ENCODE data around the gene C7orf57.
"Not testable (repeated sequence)": the region's sequence is repeated elsewhere in the genome, so short reads cannot be mapped to it uniquely, and the experiment has no call there.

Gene C7orf57

DNA sequence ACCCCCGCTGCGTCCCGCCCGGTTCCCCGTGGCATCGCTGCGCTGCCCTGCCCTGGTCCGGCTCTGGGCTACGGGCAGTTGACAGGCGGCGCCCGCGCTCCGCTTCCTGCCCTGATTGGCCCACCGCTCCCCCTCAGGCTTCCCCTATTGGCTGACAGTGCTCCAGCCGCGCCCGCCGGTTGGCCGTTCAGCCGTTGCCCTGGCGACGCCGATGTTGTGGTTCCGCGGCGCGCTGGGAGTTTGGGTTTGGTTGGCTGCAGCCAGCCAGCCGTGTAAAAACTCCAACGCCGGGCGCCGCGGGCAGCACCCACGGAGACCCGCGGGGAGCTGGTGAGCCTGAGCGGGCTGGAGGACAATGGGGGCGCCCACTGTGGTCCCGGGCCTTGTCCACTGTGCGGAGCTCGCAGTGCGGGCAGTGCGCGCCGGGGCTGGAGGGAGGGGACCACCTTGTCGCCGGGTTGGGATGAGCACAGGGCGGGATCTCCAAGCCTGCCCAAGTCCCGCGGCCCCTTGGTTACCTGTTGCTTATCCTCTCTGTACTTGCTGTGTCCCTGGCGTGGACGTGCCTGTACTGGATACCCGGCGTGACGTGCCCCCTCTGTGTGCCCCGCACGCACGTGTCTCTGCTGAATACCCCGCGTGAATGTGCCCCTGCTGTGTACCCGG lies at the start of gene C7orf57:
Gene C7orf57, plus strand, starts transcription at position 243 of the 666 bp plus-strand sequence. CDS start 766 bp downstream, outside the sequence.
- DNase-seq, result peak; percentile 69

DNA sequence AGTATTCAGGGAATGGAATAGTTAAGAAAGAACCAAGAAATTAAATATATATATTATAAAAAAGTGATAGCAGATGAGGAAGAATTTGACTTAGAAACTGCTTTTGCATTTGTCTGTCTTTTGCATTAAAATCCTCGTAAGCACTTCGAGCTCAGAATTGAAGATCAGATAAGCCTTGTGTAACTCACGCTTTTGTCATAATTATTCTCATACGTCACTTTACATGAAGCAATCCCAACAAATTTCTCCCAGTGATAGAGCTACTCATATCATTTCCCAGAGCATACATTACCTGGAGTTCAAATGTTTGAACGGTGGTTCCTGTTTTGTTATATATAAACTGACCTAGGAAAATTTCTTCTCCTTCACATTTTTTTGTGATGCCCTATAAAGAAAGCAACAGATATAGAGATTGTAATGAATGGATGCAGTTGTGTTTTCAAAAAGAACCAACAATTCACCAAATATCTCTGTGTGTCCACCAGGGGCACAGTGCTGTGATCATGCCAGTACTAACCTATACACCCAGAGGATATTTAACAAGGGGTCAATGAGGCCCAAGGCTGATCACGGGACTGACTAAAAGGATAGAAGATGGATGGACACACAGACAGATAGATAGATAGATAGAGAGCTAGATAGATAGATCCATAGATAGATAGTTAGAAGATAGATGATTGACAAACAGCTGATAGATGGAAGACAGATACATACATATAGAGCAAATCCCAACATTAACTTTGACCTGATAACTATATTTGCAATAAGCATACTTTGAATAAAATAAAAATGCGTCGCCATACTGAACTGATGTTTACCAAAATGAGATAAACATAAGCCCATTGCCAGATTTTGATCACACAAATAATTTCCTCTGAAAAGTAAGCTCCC lies 46.6 kb upstream of the C7orf57 start:
- DNase-seq, result no peak

DNA sequence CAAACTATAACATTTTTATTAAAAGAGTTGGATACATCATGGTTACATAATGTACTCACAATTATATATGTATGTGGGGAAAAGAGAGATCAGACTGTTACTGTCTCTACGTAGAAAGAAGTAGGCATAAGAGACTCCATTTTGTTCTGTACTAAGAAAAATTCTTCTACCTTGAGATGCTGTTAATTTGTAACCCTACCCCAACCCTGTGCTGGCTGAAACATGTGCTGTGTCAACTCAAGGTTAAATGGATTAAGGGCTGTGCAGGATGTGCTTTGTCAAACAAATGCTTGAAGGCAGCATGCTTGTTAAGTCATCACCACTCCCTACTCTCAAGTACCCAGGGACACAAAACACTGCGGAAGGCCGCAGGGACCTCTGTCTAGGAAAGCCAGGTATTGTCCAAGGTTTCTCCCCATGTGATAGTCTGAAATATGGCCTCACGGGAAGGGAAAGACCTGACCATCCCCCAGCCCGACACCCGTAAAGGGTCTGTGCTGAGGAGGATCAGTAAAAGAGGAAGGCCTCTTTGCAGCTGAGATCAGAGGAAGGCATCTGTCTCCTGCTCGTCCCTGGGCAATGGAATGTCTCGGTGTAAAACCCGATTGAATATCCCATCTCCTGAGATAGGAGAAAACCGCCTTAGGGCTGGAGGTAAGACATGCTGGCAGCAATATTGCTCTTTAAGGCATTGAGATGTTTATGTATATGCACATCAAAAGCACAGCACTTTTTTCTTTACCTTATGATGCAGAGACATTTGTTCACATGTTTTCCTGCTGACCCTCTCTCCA lies 45.5 kb upstream of the C7orf57 start:
- not testable (repeated sequence) for DNase-seq

DNA sequence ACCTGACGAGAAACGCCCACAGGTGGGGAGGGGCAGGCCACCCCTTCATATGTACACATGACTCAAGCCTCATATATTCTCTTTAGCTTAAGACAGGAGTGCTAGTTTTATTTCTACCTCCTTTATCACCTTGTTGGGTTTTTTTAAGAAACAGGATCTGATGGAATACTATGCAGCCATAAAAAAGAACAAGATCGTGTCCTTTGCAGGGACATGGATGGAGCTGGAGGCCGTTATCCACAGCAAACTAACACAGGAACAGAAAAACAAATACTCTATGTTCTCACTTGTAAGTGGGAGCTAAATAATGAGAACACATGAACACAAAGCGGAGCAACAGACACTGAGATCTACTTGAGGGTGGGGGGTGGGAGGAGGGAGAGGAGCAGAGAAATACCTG lies 44.8 kb upstream of the C7orf57 start:
- DNase-seq, result no peak

DNA sequence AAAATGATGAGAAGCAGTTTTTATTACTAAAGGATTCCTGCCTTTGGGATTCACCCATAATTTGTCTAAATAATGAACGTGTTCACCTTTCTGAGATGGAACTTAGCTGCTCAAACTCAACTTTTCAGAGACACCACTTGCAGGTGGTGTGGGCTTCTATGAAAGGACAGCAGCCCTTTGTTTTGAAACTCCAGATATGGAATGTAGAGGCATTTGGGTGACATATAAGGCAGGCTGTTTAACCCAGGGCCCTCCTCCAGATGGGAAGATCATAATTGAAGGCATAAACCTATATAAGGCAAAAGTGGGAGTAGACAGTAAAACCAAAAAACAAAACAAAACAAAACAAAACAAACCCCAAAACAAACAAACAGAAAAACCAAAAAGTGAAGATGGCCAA lies 44.1 kb upstream of the C7orf57 start:
- DNase-seq, result no peak

DNA sequence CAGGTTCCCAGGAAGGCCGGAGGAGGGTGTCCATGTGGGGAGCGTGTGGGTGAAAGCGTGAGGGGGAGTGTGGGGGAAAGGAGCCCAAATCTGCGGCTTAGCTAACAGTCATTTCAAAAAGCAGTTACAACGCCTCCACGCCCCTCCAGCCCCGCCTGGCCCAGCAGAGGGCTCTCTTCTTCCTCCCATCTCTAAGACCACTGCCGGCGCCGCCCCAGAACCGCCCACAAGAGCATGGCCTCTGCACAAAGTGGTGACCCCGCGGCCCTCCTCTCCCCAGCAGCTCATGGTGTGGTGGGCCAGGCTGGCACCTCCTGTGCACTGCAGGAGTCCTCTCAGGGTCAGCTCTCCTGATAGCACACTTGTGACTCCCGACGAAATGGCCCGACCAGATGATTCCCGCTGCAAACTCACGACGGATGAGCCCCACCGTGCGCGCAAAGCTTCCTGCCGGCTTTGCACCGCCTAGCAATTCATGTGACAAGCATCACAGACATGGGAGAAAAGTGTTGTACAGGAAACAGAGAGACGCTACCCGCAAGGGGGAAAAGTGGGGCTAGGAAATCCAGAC lies 43.5 kb upstream of the C7orf57 start:
- peak; percentile 35 for DNase-seq

DNA sequence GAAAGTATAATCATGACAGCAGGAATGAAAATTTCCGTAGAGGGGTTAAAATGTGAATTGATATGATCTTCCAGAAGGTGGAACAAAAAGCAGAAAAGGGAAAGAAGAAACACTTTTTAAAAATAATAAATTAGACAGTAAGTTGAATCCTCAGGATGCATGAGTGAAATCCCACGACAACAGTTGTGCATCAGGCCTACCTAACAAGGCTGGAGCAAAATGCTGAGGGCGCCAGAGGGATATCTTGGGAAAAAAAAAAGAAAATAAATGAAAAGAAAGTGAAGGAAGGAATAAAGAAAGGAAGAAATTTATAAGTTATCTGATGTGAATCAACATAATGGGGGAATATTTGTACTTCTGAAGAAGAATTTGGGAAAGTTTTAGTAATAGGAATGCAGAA lies 42.9 kb upstream of the C7orf57 start:
- DNase-seq, result no peak

DNA sequence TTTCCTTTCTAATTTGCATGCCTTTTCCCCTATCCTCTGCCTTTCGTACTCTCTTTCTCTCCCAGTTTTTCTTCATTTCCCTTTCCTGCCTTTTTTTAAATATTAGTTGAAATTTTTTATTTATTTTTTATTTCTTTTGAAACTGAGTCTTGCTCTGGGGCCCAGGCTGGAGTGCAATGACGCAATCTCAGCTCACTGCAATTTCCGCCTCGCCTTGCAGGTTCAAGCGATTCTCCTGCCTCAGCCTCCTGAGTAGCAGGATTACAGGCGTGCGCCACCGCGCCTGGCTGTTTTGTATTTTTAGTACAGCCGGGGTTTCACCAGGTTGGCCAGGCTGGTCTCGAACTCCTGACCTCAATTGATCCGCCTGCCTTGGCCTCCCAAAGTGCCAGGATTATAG lies 35.9 kb upstream of the C7orf57 start:
- no peak for DNase-seq

DNA sequence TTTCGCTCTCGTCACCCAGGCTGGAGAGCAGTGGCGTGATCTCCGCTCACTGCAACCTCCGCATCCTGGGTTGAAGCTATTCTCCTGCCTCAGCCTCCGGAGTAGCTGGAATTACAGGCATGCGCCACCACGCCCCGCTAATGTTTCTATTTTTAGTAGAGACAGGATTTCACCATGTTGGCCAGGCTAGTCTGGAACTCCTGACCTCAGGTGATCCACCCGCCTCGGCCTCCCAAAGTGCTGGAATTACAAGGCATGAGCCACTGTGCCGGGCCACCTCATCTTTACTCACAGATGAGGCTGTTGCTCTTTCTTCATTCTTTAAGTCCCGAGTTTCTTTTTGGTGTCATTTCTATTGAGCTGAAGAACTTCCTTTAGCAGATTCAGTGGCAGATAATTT lies 35.2 kb upstream of the C7orf57 start:
- not testable (repeated sequence) for DNase-seq

DNA sequence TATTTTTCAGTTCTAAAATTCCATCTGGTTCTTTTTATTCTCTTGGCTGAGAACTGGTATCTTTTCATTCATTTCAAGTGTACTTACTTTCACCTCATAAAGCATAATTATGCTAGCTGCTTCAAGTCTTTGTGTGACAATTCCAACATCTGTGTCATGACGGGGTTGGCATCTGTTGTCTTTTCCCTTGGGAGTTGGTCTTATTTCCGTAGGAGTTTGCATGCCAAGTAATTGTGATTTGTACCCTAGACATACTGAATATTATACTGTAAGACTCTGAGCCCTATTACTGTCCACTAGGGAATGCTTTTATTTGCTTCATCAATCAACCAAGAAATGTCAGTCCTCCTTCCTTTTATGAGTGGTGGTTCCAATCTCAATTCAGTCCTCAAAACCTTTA lies 31.3 kb upstream of the C7orf57 start:
- DNase-seq, result no peak

DNA sequence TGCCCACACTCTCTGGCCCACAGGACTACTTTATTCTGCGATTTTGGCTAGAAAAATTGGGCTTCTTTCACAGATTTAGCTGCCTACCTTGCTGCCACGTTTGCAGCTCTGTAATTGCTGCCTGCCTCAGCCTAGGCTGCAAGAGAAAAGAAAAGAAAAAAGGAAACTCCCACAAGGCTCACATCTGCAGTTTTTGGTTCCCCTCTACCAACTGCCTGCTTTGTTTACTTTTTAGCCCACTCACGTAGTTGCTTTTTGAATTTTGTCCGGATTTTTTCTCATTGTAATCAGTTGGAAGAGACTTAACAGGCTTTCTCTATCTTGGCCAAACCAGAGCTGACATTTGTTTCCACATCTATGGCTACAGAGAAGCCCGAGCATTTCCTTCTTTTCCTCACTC lies 30.7 kb upstream of the C7orf57 start:
- no peak for DNase-seq

DNA sequence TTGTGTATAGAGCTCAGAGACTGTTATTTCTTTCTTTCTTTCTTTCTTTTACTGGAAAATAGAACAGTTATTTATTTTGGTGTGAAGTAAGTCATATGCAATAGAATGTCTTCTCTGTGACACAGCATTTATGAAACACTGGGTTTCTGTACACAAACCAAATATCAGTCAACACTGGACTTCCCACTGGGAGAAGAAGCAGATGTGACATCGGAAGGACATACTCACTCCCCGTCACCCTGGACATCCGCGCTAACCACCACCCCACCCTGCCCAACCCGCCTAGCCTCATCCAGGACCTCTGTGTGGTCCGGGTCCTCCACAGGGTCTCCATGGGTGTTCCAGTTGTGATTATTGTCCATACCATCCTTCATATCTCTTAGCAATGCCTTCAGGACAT lies 28.5 kb upstream of the C7orf57 start:
- DNase-seq, result no peak

DNA sequence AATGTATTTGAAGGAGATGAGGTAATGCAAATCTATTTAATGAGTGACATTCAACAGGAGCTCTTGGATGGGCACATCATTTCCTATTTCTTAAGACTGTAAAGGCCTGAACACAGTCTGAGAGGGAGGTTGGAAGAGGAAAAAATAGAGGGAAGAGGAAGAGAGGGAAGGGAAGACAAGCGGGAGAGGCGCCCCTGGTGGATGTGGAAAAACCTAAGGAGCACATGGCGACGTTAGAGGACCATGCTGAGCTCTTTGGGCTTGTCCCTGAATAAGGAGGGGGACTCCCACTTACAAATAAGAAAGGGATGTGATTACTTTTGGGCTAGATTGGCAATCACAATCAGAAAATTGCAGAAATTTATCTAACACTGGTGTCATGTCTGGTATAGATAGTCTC lies 26.1 kb upstream of the C7orf57 start:
- no peak for DNase-seq

DNA sequence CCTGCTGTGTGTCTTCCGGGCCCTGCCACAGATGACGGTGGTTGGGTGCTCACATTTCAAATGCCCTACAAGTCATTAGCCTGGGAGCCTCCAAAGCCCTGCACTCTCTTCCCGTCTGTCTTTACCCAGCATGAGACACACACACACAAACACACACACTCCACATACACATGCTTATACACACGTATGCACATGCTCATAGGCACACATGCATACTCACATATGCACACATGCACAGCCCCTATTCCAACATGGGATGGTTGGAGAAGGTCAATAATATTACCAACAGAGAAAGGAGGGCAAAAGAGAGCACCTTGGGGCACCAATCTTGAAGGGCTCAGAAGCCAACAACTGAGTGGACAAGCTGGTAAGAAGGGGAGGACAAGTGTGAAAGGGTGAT lies 25.4 kb upstream of the C7orf57 start:
- no peak for DNase-seq

DNA sequence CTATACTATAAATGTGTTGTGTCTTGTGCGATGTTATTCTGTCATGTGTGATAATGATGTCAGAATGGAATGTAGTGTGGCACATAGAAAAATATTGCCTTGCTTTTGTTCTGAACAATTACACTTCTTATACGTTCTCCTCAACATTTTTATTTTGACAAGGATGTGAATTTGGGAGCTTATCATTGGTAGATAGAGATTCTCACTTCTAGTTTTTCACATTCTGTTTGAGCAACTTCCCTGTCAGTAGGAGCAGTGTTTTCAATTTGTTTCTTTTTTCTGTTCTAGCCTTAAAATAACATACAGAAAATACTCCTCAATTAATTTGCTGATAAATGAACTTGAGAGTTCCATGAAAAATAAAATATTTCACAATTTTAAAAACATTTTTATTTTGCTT lies 24.0 kb upstream of the C7orf57 start:
- DNase-seq, result no peak

DNA sequence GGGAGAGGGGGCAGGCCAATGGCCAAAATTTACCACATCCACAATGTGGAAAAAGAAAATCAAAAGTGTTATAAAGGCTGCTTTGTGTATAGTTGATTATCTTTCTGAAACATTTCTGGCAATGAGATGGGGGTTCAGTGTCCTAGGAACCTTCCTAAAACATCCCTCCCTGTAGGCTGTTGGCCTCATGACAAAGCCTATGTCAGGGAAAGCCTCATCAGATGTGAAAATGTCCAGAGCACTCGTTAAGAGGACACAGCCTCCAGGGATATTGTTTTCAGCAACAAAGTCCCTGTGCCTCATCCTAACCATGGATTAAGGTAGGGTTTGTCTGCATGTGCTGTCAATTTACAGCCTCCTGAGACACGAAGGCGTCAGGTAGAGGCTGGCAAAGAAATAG lies 23.4 kb upstream of the C7orf57 start:
- DNase-seq, result no peak

DNA sequence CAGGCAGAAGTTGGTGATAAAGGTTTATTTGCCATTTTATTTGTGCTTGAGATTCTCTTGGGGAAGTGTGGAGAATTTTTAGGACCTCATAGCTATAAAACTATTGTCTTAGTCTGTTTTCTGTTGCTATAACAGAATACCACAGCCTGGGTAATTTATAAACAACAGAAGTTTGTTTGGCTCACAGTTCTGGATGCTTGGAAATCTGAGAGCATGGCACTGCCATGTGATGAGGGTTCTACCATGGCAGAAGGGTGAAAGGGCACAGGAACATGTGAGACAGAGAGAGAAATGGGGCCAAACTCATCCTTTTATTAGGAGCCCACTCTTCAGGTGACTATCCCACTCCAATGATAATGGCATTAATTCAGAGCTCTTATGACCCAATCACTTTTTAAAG lies 18.7 kb upstream of the C7orf57 start:
- no peak for DNase-seq

DNA sequence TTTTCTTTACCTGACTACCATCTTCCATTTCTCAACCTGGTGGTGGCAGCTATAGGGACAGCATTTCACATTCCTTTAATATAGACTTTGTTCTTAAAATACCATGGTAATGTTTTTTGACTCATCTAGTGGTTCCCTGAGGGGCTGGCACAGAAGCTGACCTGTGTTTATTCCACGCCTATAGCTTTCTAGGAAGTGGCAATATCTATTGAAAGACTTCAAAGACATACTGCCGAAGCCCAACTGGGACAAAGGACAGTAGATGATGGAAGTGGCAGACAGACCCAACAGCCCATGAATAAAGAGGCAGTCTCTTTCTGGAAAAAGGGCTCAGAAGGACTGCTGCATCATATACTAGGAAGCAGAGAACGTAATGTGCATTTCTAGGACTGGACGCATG lies 17.7 kb upstream of the C7orf57 start:
- DNase-seq, result no peak

DNA sequence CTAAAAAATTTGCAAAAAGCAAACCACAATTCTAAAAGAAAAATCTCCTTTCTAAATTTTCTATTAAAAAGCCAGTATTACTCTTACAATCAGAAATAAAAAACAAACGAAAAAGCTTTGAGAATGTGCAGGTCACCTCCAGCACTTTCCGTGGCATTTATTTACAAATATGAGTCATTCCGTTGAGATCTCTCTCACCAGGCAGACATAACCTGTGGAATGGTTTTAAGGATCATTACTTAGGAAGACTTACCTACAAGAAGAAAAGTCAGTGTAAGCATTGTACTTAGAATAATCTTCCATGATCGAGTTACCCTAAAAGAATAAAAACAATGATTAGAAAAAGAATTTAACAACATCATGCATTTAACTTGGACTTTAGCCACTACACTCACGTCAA lies 9.7 kb upstream of the C7orf57 start:
- DNase-seq, result no peak

DNA sequence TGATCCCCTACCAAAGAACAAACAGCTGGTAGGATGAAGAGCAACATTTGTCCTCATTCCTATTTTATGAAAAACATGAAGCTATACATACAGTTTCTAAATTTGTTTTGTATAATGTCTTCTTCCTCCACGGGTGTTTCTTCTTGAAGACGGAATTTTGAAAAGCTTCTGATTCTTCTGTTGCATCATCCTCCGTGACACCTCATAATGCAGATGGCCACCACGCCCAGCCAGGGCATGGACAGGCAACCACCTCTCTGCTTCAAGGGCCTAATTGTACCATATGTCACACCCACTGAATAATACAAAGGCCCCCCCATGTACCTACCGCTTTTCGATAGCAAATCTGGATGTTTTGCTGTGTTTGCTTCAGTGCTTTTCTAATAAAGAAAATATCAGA lies 6.4 kb upstream of the C7orf57 start, which contains the start of gene SUN3:
Gene SUN3, minus strand, starts transcription at position 170 of the 400 bp plus-strand sequence. Its CDS starts 169 bp downstream, at position 1.
- no peak for DNase-seq

DNA sequence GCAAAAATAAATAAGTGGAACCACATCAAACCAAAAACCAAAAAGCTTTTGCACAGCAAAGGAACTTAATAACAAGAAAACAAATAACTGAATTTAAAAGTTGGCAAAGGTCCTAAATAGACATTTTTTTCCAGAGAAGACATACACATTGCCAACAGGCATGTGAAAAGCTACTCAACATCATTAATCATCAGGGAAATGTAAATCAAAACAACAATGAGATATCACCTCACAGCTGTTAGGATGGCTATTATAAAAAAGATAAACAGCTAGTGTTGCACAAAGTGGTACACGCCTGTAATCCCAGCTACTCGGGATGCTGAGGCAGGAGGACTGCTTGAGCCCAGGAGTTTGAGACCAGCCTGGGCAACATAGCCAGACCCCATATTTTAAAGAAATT lies 4.2 kb upstream of the C7orf57 start:
- DNase-seq, result no peak

DNA sequence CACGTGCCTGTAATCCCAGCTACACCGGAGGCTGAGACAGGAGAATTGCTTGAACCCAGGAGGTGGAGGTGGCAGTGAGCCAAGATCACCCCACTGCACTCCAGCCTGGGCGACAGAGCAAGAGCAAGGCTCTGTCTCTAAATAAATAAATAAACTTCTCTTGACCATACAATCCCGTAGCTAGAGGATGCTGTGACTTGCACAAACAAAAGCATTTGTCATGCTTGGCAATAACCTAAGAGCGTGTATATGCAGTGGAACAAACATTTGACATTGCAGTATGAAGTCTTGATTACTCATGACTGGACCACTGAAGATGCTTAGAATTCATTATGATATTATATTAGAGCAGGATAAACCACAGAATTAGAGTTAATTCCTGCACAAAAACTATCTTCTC lies 1.4 kb upstream of the C7orf57 start:
- no peak for DNase-seq

DNA sequence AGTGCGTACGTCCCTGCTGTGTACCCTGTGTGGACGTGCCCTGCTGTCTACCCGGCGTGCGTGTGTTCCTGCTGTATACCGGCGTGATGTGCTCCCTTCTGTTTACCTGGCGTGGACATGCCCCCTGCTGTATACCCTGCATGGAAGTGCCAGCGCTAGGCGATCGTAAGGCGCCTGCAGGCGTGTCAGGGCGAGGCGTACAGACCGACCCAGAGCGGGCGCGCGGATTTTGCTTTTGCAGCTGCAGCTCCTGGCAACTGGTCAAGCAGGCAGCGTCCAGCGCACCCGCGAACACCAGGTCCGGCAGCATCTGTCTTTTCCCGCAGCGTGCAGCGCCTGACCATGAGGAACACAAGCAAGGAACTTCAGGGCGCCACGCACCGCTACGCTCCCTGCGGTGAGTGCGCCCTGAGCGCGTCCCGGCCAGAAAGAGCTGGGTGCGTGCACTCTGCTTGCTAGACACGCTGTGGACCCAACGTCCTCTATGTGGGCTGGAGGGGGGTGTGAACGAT lies 680 bp downstream of the C7orf57 start:
- no peak for DNase-seq

Data from GOT3 (cell line).